ENCODE data around the gene ALKBH5. TPM values are rescaled to one million over a fixed set of nuclear protein-coding genes. Genes with fewer than 3 reads are reported as not detected.

ALKBH5 gene
- total and polyA plus RNA-seq, 2 donors (not counting 1 experiment from before 2014, with no cell fraction given), result 70.3 to 103 TPM

GRCh38 chr17:18245038-18245776 lies 61.6 kb downstream of the ALKBH5 start:
- Histone ChIP-seq H3K4me1 (ENCODE audit: control insufficient read depth, extremely low read depth, insufficient read depth, low read length) (no peaks in the 10 kb centered on the region), H3K79me2 (ENCODE audit: control insufficient read depth, insufficient read depth, low read length) (no peaks in the 10 kb centered on the region), H2AFZ (ENCODE audit: low read length) (no peak overlapping the region), H4K20me1 (ENCODE audit: control insufficient read depth, extremely low read depth, insufficient read depth, low read length) (no peaks in the 10 kb centered on the region), H3K9ac (ENCODE audit: insufficient read depth, low read length) (no peak overlapping the region), H3K4me2 (ENCODE audit: extremely low read depth, insufficient read depth, low read length) (no peak overlapping the region), H3K4me3 (replicated peaks in 1 of 4; ENCODE audit: control extremely low read depth in 1 of 4, insufficient read depth in 1 of 4, low read depth in 3 of 4, low read length in 4 of 4) (no peak overlapping the region), H3K27me3 (ENCODE audit: control insufficient read depth, insufficient read depth, low read length) (no peaks in the 10 kb centered on the region), H3K36me3 (ENCODE audit: control insufficient read depth, insufficient read depth, low read length) (peaks cover 51% of the 10 kb centered on the region), H3K27ac (ENCODE audit: insufficient read depth, low read length) (no peak overlapping the region), H3K9me3 (ENCODE audit: control insufficient read depth, insufficient read depth, low read depth, low read length) (no peaks in the 10 kb centered on the region)
- TF ChIP-seq EZH2 (IDR thresholded peaks at IDR 0.05; ENCODE audit: low read length, missing control alignments) (no peak), CTCF (conservative IDR thresholded peaks at IDR 0.05 in 1 of 2, IDR thresholded peaks at IDR 0.05 in 1 of 2; ENCODE audit: low read depth in 1 of 2, low read length in 2 of 2) (no peak)
- DNase-seq (ENCODE audit: low read depth in 2 of 2), result no peak

- Histone ChIP-seq H3K9me3 (ENCODE audit: control insufficient read depth, insufficient read depth, low read depth, low read length) (no peaks in the 10 kb centered on the region), H3K4me2 (ENCODE audit: extremely low read depth, insufficient read depth, low read length) (no peak overlapping the region), H3K27ac (ENCODE audit: insufficient read depth, low read length) (no peak overlapping the region), H3K4me1 (ENCODE audit: control insufficient read depth, extremely low read depth, insufficient read depth, low read length) (no peaks in the 10 kb centered on the region), H4K20me1 (ENCODE audit: control insufficient read depth, extremely low read depth, insufficient read depth, low read length) (no peaks in the 10 kb centered on the region), H3K4me3 (replicated peaks in 1 of 4; ENCODE audit: control extremely low read depth in 1 of 4, insufficient read depth in 1 of 4, low read depth in 3 of 4, low read length in 4 of 4) (no peak overlapping the region), H3K36me3 (ENCODE audit: control insufficient read depth, insufficient read depth, low read length) (peaks cover 56% of the 10 kb centered on the region), H3K27me3 (ENCODE audit: control insufficient read depth, insufficient read depth, low read length) (no peaks in the 10 kb centered on the region), H3K9ac (ENCODE audit: insufficient read depth, low read length) (no peak overlapping the region), H3K79me2 (ENCODE audit: control insufficient read depth, insufficient read depth, low read length) (no peaks in the 10 kb centered on the region), H2AFZ (ENCODE audit: low read length) (no peak overlapping the region)
- TF ChIP-seq EZH2 (IDR thresholded peaks at IDR 0.05; ENCODE audit: low read length, missing control alignments) (no peak), CTCF (conservative IDR thresholded peaks at IDR 0.05 in 1 of 2, IDR thresholded peaks at IDR 0.05 in 1 of 2; ENCODE audit: low read depth in 1 of 2, low read length in 2 of 2) (no peak)
- DNase-seq (ENCODE audit: low read depth in 2 of 2), result no peak
Measured at GRCh38 chr17:18246109-18246725, 62.6 kb downstream of the ALKBH5 start.

GRCh38 chr17:18246880-18247612 lies 63.4 kb downstream of the ALKBH5 start:
- H2AFZ ChIP-seq (ENCODE audit: low read length), result no peak overlapping the region
- H3K4me3 ChIP-seq (replicated peaks in 1 of 4; ENCODE audit: control extremely low read depth in 1 of 4, insufficient read depth in 1 of 4, low read depth in 3 of 4, low read length in 4 of 4), result no peak overlapping the region
- H3K9ac ChIP-seq (ENCODE audit: insufficient read depth, low read length), result no peak overlapping the region
- H3K36me3 ChIP-seq (ENCODE audit: control insufficient read depth, insufficient read depth, low read length), result peaks cover 62% of the 10 kb centered on the region
- H3K9me3 ChIP-seq (ENCODE audit: control insufficient read depth, insufficient read depth, low read depth, low read length), result no peaks in the 10 kb centered on the region
- H3K4me1 ChIP-seq (ENCODE audit: control insufficient read depth, extremely low read depth, insufficient read depth, low read length), result no peaks in the 10 kb centered on the region
- TF ChIP-seq CTCF (conservative IDR thresholded peaks at IDR 0.05 in 1 of 2, IDR thresholded peaks at IDR 0.05 in 1 of 2; ENCODE audit: low read depth in 1 of 2, low read length in 2 of 2) (no peak), EZH2 (IDR thresholded peaks at IDR 0.05; ENCODE audit: low read length, missing control alignments) (no peak)
- no peaks in the 10 kb centered on the region for H4K20me1 ChIP-seq (ENCODE audit: control insufficient read depth, extremely low read depth, insufficient read depth, low read length)
- no peak overlapping the region for H3K4me2 ChIP-seq (ENCODE audit: extremely low read depth, insufficient read depth, low read length)
- no peaks in the 10 kb centered on the region for H3K27me3 ChIP-seq (ENCODE audit: control insufficient read depth, insufficient read depth, low read length)
- no peak overlapping the region for H3K27ac ChIP-seq (ENCODE audit: insufficient read depth, low read length)
- no peaks in the 10 kb centered on the region for H3K79me2 ChIP-seq (ENCODE audit: control insufficient read depth, insufficient read depth, low read length)
- peak in 1 of 2 donors; percentile 33 for DNase-seq (ENCODE audit: low read depth in 2 of 2)
